ENCODE measurements around the gene FAM83D. TPM values are rescaled to one million over a fixed set of nuclear protein-coding genes. Genes with fewer than 3 reads are reported as not detected.
"Not testable (repeated sequence)": the region's sequence is repeated elsewhere in the genome, so short reads cannot be mapped to it uniquely, and the experiment has no call there.

FAM83D gene
- polyA plus RNA-seq, 4 donors = 13.2 to 15.2 (median 13.7) TPM

DNA sequence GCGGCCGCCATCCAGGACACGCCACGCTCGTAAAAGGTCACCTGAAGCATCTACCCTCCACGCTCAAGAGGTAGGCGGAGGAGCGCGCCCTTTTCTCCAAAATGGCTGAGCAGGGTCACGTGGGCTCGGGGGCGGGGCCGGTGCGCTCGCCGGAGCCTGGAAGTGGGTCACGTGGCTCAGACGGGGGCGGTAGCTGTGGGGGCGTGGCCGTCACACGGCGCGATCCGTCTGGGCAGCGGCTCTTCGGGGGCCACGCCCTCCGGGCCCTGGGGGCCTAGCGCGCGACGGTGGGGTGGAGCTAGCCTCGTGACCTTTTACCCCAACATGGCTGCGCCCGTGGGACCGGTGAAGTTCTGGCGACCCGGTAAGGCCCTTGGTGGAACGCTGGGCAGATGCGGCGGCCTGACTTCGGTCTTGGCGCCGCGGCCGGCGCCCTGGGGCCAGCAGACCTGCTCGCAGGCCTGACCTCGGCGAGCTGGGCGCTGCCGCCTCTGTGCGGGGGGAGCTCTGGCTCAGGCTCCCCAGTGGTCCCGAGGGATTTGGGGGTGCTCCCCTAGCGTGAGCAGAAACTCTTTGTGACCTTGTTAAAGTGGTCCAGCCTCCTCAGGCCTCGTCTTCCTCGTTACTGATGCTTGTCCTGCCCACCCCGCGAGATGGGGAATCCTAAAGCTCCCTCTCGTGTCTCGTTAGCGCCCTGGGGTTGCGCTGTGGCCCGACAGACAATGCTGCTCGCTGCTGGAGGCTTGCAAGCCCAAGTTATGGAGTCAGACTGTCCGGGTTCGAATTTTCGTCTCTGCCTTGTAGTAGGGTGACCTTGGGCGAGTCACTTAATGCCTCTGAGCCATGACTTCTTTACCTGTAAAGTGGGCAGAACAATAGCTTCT is 36.1 kb downstream of the FAM83D start, which contains the start of gene DHX35:
Gene DHX35, plus strand, starts transcription at position 301 of the 884 bp plus-strand sequence. Its CDS starts 24 bp downstream, at position 325.
- peak; percentile 91 to 95 (median 94) for DNase-seq (ENCODE audit: low read depth in 4 of 4, low spot score in 3 of 4)

DNA sequence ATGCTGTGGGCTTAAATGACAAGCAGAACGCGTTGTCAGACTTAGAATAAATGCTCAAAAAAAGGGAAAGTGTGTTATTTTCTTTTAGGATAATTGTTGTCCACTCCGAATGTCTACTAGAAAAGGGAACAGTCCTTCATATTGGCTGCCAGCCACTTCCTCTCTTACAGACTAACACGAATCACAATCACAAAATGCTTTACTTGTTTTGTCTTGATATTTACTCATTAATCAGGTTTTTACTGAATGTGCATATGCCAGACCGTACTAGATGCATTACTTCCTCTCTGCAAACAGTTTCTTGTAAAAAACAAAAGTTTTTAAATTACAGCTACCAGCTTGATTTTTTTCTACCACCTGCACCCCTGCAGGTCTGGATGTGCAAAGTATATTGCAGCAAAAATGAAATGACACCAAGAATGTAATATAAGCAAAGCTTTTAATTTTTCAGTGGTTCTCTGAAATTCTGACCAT is 36.7 kb downstream of the FAM83D start:
- DNase-seq (ENCODE audit: low read depth in 4 of 4, low spot score in 3 of 4) = no peak

DNA sequence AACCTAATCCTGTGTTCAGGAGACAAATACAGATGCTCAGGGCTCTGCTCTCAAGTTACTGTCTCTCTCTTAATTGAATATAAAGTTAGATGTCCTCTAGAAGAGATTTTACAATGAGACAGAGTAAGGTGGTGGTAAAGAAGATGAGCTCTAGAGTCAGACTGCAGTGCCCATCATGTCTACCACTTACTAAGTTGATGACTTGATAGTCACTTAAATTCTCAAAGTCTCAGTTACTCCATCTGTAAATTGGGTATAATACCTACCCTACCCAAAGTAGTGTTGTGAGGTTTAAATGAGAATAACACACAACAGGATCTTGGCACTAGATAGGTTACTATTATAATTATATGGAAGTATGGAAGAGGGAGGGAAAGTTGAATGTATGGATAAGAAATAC is 37.5 kb downstream of the FAM83D start:
- no peak for DNase-seq (ENCODE audit: low read depth in 4 of 4, low spot score in 3 of 4)

DNA sequence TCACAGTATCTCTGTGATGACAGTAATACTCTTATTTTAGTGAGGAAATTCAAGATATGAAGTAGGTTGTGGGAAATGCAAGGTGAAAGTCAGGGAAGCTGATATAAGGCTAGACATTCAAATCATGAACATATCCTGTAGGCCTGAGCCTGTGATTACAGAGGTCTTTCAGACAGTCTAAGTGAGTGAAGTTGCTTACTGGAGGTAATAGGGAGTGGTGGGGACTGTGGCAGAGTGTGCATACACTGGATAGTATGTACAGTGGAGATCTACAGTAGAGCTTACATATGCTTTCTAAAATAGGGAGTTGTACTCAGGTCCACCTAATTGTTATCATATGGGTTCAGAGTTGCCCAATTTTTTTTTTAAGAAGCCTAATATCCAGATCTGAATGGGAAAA is 39.0 kb downstream of the FAM83D start:
- no peak for DNase-seq (ENCODE audit: low read depth in 4 of 4, low spot score in 3 of 4)

DNA sequence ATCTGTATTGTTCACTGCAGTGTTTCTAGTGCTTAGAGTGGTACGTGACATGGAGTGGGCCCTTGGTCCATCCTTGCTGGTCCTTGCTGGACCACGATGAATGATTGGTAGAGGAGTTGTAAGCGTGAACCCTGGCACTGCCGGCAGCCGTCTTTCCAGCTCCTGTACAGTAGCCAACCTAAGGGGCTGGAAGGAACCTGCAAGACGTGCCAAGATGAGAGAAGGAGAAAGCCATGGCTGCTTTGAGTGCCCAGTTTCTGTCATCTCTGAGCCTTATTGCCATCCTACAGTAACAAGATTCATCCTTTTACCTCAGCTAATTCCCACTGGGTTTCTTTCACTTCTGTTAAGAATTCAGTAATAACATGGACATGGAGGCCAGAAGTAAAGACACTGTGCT is 41.9 kb downstream of the FAM83D start:
- no peak for DNase-seq (ENCODE audit: low read depth in 4 of 4, low spot score in 3 of 4)

DNA sequence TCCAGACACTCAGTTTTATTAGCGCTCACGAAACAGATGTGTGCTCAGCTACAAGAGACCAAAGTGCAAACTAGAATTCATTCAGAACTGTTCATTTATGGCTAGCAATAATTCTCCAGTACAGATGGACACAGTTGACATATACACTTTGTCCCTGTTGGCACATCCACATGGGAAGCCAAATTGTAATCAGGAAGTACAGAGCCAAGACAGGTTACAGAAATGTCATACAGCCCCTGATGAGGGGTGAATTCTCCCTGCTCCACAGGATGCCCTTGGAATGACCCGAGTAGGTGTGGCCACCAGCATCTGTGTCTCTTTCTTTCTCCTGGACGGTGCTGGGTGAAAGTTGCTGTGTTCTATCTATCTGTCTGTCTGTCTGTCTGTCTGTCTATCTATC is 43.5 kb downstream of the FAM83D start:
- no peak for DNase-seq (ENCODE audit: low read depth in 4 of 4, low spot score in 3 of 4)

DNA sequence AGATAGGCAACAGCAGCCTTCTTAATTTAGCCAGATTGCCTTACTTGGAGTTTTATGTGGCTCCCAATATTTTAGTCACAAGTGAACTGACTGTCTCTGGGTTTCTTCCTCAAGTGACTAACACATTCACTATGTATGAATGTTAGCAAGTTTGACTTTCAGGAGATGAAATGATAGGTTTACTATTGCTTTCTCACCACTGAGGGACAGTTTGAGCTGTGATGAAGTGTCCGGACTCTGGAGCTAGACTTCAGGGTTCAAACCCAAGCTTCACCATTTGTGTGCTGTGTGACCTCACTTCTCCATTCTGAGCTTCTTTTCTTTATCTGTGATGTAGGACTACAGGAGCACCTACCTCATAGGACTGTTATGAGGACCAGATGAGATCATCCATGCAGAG is 44.1 kb downstream of the FAM83D start:
- DNase-seq (ENCODE audit: low read depth in 4 of 4, low spot score in 3 of 4) = no peak

DNA sequence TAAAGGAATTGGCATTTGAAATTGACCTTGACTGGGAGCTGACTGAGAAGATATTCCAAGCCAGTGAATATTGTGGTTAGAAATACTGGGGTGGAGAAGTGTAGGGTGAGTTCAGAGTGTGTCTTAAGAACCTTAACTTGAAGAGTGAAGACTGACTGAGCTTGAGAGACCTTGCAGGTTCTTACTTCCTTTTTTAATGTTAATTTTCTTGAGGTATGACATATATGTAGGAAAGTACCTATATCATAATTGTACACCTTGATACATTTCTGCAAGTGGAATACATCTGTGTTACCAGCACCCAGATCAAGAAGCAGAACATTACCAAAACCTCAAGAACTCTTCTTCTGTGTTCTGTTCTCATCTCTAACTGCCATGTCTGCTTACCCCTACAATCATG is 46.9 kb downstream of the FAM83D start:
- no peak for DNase-seq (ENCODE audit: low read depth in 4 of 4, low spot score in 3 of 4)

DNA sequence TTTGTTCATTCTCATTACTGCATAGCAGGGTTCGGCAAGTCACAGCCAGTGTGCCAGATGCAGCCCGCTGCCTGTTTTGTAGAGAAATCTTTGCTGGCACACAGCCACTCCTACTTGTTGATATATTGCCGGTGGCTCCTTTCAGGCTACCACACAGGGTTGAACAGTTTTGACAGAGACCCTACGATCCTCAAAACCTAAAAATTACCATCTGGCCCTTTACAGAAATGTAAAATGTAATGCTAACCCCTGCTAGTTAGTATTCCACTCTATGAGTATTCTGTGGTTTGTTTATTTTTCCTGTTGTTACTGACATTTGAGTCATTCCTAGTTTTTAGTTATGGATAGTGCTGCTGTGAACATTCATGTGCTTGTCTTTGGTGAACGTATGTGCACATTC is 47.4 kb downstream of the FAM83D start:
- no peak for DNase-seq (ENCODE audit: low read depth in 4 of 4, low spot score in 3 of 4)

DNA sequence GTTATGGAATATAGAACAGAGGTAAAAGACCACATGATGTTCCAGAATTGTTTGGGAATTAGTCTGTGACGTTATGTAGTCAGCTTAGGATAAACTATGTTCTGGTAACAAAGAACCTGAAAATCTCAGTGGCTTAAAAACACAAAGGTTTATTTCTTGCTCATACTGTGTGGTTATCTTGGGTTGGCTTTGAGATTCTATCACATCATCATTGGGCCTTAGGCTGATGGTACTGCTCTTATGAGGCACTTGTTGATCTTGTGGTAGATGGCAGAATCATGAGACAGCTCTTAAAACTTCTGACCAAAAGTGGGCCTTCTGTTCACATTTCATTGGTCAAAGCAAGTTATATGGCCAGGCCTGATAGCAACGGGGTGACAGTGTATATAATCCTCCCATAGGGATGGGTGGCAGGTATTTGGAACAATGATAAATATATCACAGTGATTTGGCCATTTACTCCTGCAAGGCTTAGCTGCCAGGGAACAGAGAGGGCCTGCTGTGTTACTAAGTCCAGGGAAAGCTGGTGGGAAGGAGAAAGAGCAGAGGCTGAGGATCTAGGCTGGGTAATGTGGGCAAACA is 49.4 kb downstream of the FAM83D start:
- DNase-seq (ENCODE audit: low read depth in 4 of 4, low spot score in 3 of 4) = no peak

DNA sequence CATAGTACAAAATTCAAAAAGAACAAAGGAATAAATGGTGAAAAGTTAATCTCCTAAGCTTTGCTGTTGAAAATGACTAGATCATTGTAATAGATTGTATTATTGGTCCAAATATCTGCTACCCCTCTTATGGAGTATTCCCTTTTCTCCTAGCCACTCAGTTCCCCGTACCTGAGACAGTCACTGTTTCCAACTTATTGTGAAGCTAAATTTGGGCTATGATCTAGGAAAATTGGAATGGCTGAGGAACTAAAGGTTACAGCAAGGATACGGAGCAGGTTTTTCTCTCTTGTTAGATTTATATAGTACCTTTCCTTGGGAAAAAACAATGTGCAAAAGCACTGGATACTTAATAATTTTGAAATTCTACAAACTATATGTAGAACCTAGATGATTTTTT is 53.2 kb downstream of the FAM83D start:
- no peak for DNase-seq (ENCODE audit: low read depth in 4 of 4, low spot score in 3 of 4)

DNA sequence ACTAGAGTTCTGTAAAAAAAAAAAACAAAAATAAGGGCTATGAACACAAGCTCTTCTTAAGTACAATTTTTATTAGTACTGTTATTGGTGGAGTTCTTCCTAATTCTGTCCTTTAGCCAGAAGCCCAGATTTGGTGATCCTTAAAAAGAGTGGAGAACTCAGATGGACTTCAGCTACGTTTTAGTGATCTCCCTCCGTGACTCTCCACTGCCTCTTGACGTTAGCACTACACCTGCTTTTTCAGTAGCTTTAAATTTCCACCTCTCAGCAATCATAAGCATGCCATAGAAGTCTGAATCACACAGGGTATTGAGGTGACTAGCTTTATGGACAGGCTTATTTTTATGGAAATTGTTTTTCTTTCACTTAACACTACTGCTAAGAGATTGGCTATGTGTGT is 53.6 kb downstream of the FAM83D start:
- no peak for DNase-seq (ENCODE audit: low read depth in 4 of 4, low spot score in 3 of 4)

DNA sequence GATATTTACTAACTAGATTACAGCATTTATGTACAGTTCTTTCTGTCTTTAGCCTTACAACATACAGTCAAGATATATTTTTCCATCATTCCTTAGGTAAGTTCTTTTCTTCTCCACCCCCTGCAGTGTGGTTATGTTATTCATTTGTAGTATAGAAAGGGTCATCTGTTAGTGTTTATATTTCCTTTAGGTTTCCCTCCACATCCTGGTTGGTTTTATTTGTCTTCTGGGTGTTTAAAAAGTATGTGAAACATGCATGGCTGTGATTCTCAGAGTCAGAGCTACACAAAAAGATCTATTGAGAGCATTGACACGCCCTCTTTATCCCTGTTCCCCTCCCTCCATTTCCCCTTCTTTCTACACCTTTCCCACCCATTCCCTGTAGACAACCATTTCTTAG is 56.1 kb downstream of the FAM83D start:
- no peak for DNase-seq (ENCODE audit: low read depth in 4 of 4, low spot score in 3 of 4)

DNA sequence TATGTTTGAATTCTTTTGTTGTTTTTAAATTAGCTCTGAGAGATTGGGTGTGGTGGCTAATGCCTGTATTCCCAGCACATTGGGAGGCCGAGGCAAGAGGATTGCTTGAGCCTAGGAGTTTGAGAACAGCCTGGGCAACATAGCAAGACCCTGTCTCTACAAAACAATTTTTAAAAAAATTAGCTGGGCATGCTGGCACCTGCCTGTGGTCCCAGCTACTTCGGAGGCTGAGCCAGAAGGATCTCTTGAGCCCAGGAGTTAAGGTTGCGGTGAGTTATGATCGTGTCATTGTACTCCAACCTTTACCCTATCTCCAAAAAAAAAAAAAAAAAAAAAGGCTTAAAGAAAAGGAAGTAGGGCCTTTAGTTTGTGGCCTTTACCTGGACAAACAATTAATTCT is 58.8 kb downstream of the FAM83D start:
- DNase-seq (ENCODE audit: low read depth in 4 of 4, low spot score in 3 of 4) = no peak

DNA sequence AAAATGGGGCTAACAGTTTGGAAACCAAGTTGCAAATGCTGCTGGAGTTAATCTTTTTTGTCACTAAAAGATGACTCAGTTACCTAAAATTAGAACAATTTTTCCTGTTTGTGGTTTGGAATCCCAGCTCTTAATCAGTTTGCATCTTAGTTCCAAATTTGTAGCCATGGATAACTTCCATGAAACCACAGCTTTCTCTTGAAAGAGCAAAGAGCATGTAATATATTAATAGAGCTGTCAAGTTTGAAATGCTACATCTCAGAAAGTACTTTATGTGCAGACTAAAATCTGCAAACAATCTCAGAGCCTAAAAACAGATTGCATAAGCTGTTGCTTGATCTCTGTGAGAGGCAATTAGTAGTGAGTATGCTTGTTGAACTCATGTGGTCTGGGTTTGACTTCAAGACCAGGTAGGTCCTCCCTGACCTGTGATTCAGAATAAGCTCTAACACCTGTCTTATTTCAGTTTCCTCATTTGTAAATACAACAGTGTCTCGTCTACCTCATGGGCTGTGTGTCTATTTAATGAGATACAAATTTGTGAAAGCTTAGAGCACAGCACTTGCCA is 59.5 kb downstream of the FAM83D start:
- DNase-seq (ENCODE audit: low read depth in 4 of 4, low spot score in 3 of 4) = no peak

DNA sequence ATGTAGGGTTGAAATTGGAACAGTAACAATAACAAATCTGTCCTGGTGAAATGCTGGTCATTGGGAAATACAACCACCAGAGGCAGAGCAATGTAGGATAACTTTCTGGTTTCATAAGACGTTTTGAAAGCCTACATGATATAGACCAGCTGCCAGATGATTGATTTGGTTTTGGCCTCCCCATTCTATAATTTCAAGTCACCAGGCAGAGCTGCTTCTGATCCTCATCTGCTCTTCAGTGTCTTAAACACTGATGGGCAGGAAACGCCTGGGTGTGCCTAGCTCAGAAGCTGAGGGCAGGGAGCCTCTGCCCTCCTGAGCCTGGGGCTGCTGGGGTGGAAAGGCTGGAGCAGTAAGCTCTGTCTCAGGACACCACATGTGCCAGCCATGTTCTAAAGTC is 60.4 kb downstream of the FAM83D start:
- DNase-seq (ENCODE audit: low read depth in 4 of 4, low spot score in 3 of 4) = no peak

DNA sequence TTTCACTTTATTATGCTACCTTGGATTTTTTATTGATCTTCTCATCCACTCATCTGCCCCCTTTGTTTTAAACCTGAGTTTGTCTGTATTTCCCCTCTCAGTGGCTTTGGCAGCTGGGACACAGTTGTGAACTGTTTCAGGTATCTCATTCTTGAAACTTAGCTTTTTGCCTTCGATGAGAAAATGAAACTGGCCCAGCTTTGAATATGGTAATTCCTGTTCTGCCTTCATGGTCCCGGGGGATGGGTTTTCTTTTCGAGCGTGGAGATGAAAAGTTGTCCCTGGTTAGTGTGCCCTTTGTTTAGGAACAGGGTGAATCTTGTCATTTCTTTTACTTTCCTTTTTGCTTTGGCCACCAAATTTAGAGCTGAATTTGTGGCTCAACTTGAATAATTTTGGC is 61.6 kb downstream of the FAM83D start:
- DNase-seq (ENCODE audit: low read depth in 4 of 4, low spot score in 3 of 4) = no peak

DNA sequence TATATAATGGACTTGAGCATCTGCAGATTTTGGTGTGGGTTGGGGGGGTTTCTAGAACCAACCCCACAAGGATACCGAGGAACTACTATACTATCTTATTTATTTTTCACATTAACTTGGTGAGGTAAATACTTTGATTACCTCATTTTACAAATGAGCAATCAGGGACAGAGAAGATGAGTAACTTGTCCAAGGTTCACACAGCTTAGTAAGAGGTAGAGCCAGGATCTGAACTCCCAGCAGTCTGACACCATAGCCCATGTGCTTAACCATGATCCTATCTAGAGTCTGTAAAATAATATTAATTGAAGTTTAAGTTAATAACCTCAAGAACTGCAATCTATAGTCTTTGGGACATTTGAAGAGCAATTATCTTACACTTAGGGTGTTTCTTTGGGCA is 64.5 kb downstream of the FAM83D start:
- DNase-seq (ENCODE audit: low read depth in 4 of 4, low spot score in 3 of 4) = no peak

DNA sequence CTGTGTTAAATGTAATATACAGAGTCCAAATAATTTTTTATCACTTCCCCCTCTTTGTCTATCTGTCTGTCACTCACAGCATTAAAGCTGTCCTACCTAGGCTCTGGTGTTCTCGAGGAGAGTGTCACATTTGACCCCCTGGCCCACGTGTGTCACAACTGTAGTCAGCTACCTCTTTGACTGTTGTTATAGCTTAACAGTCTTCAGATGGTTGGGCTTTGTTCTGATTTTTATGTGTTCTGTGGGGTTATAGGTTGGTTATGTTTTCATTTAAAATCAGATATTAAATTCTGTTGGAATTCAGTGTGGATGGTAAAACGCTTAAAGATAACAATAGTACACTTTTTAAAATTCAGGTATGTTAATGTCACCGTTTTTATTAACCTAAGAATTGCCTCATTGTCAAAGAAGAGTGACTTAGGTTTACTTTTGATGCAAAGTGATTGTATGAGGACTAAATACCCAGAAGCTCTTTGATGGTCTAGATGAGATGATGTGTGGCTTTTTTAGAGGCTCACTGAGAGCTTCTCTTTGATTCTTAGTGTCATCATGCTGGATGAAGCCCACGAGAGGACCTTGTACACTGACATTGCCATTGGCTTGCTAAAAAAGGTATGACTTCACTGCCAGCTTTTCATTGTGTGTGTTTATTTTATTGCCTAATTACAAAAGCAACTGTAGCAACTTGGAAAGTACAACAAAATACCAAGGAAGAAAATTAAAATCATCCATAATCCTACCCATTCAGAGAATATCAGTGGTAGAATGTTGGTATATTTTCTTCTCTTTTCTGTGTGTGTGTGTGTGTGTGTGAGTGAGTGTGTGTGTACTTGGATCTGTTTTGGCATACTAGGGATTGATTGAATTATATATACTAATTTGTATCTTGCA is 65.8 kb downstream of the FAM83D start:
- no peak for DNase-seq (ENCODE audit: low read depth in 4 of 4, low spot score in 3 of 4)

DNA sequence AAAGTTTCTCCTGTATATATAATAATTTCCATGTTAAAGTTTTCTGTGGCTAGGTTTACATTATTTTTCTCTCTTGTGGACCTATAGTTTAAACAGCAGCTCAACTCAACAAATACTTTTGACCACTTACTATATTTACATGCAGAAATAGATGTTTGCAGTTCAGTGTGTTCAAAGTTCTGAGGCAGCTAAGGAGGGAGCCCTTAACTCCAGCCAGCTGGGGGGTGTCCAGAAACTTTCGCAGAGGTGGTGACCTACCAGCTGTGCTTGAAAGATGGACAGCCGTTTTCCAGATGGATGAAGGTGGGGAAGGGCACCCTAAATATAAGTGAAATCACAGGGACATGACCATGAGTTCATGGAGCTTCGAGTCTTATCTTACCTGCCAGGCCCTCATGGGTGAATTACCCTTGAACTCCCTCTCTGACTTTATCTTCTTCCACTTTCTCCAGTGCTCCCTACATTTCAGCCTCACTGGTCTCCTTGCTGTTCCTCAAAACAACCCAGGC is 69.4 kb downstream of the FAM83D start:
- no peak for DNase-seq (ENCODE audit: low read depth in 4 of 4, low spot score in 3 of 4)

DNA sequence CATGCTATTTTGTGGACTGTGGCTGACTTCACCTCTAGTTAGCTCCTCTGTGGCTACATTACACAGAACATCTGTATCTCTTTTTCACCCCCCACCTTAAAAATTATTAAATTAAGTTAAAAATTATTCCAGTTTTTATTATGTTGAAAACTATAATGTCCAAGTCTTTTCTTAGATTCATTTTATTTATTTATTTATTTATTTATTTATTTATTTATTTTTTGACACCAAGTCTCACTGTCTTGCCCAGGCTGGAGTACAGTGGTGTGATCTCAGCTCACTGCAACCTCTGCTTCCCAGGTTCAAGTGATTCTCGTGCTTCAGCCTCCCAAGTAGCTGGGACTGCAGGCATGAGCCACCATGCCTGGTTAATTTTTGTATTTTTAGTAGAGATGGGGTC is 70.6 kb downstream of the FAM83D start:
- not testable (repeated sequence) for DNase-seq (ENCODE audit: low read depth in 4 of 4, low spot score in 3 of 4)
